GM13977 (cell line): ENCODE data around the gene C3orf80.

Experiments
- DNase-seq: peaks from one replicate; pipeline ENCODE4 v3.0.0; 2012; ENCODE audit warnings: low spot score
- CTCF ChIP-seq: IDR thresholded peaks from 2 replicates; pipeline ENCODE4 v1.5.1; 2012; ENCODE audit warnings: mild to moderate bottlenecking, control low read depth; ENCODE audit not compliant: insufficient read depth; ENCODE audit errors: extremely low read depth, missing control alignments
- in situ Hi-C: fragments of 300-500 bp; cut with MboI; formaldehyde crosslinking; loops from one replicate; pipeline ENCODE4 v1.12.0; 2022; ENCODE audit warnings: low sequenced_read_pairs, low pct_unique_long_range_greater_than_20kb, mixed read lengths, inconsistent platforms; ENCODE audit not compliant: unreplicated experiment

Gene C3orf80

GRCh38 chr3:160184655-160185054 lies 40.6 kb upstream of the C3orf80 start:
- TF ChIP-seq CTCF, result no peak
- DNase-seq, result no peak
- in situ Hi-C loops, result no loop called here

GRCh38 chr3:160185751-160186150 lies 39.5 kb upstream of the C3orf80 start:
- DNase-seq, result no peak
- TF ChIP-seq CTCF, result no peak
- in situ Hi-C loops, result no loop called here

GRCh38 chr3:160187288-160187687 lies 37.9 kb upstream of the C3orf80 start:
- in situ Hi-C loops, result no loop called here

GRCh38 chr3:160192310-160193029 lies 32.8 kb upstream of the C3orf80 start:
- TF ChIP-seq CTCF, result no peak
- no peak for DNase-seq
- in situ Hi-C loops, result no loop called here

More at GRCh38 chr3:160187288-160187687, 37.9 kb upstream of the C3orf80 start:
- no peak for DNase-seq
- no peak for TF ChIP-seq CTCF

- no peak for TF ChIP-seq CTCF
- in situ Hi-C loops, result no loop called here
Observed at GRCh38 chr3:160193644-160194192, 31.5 kb upstream of the C3orf80 start.

GRCh38 chr3:160194438-160194837 lies 30.8 kb upstream of the C3orf80 start:
- DNase-seq, result no peak
- in situ Hi-C loops, result no loop called here
- TF ChIP-seq CTCF, result no peak

More at GRCh38 chr3:160193644-160194192, 31.5 kb upstream of the C3orf80 start:
- no peak for DNase-seq
